ENCODE data around the gene PLCH1.

The PLCH1 gene

GRCh38 chr3:155603302-155603701, 141.6 kb downstream of the PLCH1 start:
- no peak for DNase-seq

DNA sequence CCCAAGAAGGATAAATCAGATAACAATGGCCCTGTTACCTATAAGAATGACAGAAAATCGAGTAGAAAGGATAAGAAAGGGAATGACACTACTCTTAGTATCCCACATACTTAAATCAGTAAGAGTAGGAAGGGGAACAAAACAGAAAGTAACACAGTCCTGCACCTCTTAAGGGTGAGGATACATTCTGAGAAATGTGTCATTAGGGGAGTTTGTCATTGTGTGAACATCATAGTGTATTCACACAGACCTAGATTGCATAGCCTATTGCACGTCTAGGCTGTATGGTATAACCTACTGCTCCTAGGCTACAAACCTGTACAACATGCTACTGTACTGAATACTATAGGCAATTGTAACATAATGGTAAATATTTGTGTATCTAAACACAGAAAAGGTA, 142.6 kb downstream of the PLCH1 start:
- DNase-seq: peak; percentile 18

DNA sequence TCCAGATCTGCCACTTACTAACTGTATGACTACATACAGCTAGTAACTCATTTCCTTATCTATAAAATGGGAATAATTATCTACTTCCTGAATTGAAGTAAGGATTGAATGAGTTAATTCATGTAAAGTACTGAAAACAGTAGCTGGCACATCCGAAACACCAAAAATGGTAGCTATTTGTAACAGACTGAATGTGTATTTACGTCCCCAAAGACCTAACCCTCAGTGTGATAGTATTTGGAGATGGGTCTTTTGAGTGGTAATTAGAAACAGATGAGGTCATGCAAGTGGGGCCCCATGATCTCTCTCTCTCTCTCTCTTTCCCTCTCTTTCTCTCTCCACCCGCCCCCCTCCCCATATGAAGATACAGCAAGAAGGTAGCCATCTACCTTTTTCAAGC, 146.2 kb downstream of the PLCH1 start:
- no peak for DNase-seq

GRCh38 chr3:155596615-155597014, 148.3 kb downstream of the PLCH1 start:
- no peak for DNase-seq

- DNase-seq: no peak
These were observed 149.5 kb downstream of the PLCH1 start for GRCh38 chr3:155595371-155595770.

- DNase-seq: no peak
These were observed 150.2 kb downstream of the PLCH1 start for GRCh38 chr3:155594526-155595187.

DNA sequence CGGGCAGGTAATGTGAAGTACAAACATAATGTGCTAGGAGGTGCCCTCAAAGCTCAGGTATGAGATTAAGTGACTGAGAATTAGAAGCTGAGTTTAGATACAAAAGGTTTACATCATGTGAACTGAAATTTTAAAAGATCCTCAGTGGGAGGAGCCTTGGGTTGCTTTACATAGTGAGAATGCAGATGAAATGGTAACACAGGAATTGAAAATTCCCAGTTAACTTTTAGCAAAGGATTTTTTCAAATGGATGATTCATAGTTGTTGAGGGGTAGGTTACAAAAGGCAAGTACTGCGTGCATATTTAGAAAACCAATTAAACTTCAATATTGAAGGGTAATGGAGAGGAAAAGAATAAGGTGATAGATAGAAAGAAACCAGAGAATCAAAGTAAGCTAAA, 157.3 kb downstream of the PLCH1 start:
- no peak for DNase-seq

- no peak for DNase-seq
These were observed 159.5 kb downstream of the PLCH1 start for GRCh38 chr3:155585384-155585783.

DNA sequence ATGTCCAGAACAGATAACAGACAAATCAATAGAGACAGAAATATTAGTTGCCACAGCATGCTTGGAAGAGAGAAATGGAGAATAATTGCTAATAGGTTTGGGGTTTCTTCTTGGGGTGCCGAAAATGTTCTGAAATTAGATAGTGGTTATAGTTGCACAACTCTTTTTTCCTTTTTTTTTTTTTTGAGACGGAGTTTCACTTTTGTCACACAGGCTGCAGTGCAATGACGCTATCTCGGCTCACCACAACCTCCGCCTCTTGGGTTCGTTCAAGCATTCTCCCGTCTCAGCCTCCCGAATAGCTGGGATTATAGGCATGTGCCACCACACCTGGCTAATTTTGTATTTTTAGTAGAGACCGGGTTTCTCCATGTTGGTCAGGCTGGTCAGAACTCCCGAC, 163.3 kb downstream of the PLCH1 start:
- no peak for DNase-seq

DNA sequence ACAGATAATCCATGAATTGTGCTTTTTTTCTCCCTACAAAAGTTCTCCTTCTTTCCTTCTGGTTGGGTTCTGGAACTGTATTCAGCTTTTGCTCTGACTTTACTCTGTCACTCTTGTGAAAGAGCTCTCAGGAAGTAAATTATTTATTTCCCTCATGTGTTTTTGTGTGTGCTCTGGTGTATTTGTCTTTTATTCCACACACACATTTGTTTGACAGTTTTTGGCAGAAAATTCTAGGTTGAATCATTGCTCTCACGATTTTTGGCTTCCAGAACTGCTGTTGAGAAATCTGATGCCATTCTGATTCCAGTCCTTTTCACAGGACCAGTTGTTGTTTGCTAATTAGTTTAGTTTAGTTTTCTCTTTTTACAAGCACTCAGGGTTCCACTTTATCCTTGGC, 172.8 kb downstream of the PLCH1 start:
- no peak for DNase-seq

- DNase-seq: no peak
These were observed 176.6 kb downstream of the PLCH1 start for GRCh38 chr3:155568295-155568694.

GRCh38 chr3:155560594-155560993, 184.3 kb downstream of the PLCH1 start:
- DNase-seq: no peak

- DNase-seq: no peak
These were observed 184.7 kb downstream of the PLCH1 start for GRCh38 chr3:155560135-155560534.

- DNase-seq: no peak
These were observed 188.3 kb downstream of the PLCH1 start for GRCh38 chr3:155556531-155556930.

- no peak for DNase-seq
These were observed 189.3 kb downstream of the PLCH1 start for GRCh38 chr3:155555479-155556060.

GRCh38 chr3:155554777-155555451, 190.0 kb downstream of the PLCH1 start:
- DNase-seq: peak; percentile 28

DNA sequence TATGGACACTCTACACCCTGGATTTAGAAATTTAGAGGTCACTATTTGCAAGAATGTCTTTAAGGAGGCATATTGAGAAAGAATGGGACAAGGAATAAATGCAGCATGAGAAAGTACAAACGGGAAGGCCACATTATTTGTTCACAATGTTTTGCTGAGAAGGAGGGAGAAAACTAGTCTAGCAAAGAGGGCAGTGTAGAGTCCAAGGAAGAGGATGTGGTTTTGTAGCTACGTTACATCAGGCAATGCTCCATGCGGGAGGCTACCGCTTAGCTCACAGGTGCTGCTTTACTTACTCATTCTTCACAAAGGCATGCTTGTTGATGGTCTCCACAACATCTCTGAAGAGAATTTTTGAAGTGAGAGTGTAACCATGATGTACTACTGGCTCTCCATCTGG, 191.1 kb downstream of the PLCH1 start:
- peak; percentile 37 for DNase-seq

- no peak for DNase-seq
These were observed 191.5 kb downstream of the PLCH1 start for GRCh38 chr3:155553326-155553725.

DNA sequence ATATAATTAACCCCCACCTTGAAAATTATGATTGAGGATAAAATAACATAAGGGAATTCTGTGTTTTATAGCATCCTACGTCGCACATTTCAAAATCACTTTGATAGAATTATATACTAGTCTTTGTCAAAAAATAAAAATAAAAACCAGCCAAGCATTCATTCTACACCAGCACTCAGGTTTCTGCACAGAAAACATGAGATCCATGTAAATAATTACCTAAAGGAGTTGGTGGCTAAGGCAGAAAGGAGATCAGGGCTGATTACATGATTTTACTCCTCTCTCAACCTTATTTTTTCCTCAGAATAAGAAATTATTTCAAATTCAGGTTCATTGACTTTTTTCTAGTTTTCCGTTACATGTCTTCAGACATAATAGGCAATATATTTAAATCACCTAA, 194.5 kb downstream of the PLCH1 start:
- no peak for DNase-seq

GRCh38 chr3:155549087-155549486, 195.8 kb downstream of the PLCH1 start:
- DNase-seq: no peak

DNA sequence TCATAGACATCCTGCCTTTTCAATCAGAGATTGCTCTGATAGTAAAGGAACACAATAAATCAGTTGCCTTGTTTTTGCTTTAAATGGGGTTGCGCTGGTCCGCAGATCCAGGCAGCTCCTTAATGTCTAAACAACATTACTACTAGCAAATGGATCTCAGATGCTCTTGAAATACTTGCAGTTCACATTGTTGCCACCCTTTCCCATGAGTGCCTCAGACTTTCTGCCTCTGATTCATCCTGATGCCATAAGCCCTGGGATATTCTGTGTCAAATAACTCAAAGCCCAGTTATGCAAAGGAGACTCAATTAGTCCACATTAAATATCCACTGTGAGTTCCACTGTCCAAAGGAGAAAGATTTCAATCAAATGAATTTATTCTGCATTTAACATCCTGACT, 196.7 kb downstream of the PLCH1 start:
- no peak for DNase-seq

DNA sequence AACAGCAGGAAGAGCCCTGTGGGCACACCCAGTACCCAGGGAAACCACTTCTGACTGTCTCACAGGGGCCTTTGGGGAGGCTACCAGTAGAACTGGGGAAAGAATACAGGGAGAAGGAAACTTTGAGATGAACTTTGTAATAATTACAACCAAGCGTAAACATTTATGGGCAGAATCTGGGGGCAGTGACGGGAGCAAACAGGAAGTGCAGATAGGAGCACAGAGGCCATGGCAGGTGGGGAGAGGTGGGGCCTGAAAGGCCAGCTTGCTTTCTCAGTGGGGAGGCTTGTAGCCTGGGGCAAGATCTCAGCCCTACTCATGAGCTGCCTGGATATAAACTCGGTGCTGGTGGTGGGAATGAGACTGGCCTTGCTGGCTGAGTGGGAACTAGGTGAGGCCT, 209.8 kb downstream of the PLCH1 start:
- no peak for DNase-seq

DNA sequence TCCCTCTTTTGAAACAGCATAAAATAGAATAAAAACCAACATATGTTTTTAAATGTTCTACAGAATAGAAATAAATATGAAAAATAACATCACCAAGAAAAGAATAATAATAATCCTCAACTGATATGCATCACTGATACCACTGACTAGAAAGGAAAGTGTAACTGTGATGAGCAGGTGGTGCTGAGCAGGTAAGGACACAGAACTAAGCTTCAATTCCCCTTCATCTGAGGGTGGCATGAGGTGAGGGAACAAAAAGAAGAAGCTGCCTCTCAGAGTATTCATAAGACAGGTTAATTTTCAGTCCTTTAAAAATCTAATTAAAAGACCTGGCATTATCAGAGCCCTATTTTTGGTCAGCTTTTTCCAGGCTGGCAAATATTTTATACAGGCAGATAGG, 216.3 kb downstream of the PLCH1 start:
- no peak for DNase-seq

DNA sequence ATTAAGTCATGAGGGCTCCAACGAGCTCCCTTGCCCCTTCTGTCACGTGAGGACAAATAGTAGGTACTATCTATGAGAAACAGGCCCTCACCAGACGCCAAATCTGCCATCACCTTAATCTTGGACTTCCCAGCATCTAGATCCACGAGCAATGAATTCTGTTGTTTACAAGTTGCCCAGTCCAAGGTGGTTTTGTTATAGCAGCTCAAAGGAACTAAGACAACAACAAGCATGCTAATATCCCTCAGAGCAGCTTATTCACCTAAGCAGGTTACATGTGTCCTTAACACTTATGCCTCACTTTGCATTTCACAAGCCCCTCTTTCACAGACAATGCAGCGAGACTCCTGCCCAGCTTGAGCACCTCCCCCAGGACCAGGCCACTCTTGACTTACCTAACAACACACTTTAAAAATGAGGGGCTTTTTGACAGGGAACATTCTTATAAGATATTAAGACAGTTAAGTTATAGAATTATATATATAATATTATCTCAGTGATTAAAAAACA, 219.5 kb downstream of the PLCH1 start:
- no peak for DNase-seq
